ENCODE results near the gene RNF166. TPM values are rescaled to one million over a fixed set of nuclear protein-coding genes. Genes with fewer than 3 reads are reported as not detected.

The RNF166 gene
- total RNA-seq, 1 experiment from 2014 or later, result 33.3 TPM

DNA sequence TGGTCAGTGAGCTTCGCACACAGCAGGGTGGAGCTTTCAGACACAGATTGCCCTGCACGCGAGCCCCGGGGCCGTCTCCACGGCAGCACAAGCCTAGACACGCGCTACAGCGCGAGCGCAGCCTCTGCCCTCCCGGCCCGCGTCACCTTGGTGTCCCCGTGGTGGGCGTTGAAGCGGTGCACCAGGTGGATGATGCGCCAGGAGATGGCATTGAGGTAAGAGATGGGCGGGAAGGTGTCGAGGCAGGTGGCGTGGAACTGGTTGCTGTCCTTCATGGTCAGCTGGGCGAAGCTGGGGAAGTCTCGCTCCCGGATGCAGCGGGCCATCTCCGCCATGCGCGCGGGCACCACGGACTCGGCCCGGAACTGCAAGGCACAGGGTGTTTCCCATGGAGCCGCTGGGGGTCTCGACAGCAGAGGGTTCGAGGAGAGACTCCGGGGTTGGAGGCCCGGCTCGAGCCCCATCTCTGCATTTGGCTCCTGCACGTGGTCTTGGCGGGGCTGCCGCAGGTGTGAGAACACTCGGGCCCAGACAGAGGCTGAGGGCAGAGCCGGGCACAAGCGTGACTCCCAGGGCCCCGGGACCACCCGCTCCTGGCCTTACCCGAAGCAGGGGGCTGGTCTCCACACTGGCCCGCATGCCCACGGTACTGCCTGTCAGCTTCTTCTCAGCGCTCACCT is 51.0 kb downstream of the RNF166 start:
- no TSS peak for BruUV-seq (replicated peaks)
- no peaks in the 10 kb centered on the region for H3K27me3 Mint-ChIP-seq (ENCODE audit: unreplicated experiment)
- no peak overlapping the region for H3K27ac Mint-ChIP-seq (ENCODE audit: unreplicated experiment)
- DNase-seq, result no peak
- TF ChIP-seq, protein P1, sequence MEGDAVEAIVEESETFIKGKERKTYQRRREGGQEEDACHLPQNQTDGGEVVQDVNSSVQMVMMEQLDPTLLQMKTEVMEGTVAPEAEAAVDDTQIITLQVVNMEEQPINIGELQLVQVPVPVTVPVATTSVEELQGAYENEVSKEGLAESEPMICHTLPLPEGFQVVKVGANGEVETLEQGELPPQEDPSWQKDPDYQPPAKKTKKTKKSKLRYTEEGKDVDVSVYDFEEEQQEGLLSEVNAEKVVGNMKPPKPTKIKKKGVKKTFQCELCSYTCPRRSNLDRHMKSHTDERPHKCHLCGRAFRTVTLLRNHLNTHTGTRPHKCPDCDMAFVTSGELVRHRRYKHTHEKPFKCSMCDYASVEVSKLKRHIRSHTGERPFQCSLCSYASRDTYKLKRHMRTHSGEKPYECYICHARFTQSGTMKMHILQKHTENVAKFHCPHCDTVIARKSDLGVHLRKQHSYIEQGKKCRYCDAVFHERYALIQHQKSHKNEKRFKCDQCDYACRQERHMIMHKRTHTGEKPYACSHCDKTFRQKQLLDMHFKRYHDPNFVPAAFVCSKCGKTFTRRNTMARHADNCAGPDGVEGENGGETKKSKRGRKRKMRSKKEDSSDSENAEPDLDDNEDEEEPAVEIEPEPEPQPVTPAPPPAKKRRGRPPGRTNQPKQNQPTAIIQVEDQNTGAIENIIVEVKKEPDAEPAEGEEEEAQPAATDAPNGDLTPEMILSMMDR (IDR thresholded peaks at IDR 0.05; ENCODE audit: unreplicated experiment), result no peak
- H3K9me3 Mint-ChIP-seq (ENCODE audit: low read depth, unreplicated experiment), result no peaks in the 10 kb centered on the region
- intact Hi-C loops (cut with micrococcal nuclease; ENCODE audit: unreplicated experiment), result no loop called here
- peaks cover 92% of the 10 kb centered on the region for H3K36me3 Mint-ChIP-seq (ENCODE audit: insufficient read depth, unreplicated experiment)
- H3K4me1 Mint-ChIP-seq (ENCODE audit: low read depth, unreplicated experiment), result peaks cover 15% of the 10 kb centered on the region
- no peak overlapping the region for H3K4me3 Mint-ChIP-seq (ENCODE audit: low read depth, unreplicated experiment)
- CTCF ChIA-PET, result interaction anchor here (0.7 to 1.0 kb wide), 2 partner anchors 16 to 67 kb away, joined by 3 read pairs; no protein-coding TSS in a partner anchor

DNA sequence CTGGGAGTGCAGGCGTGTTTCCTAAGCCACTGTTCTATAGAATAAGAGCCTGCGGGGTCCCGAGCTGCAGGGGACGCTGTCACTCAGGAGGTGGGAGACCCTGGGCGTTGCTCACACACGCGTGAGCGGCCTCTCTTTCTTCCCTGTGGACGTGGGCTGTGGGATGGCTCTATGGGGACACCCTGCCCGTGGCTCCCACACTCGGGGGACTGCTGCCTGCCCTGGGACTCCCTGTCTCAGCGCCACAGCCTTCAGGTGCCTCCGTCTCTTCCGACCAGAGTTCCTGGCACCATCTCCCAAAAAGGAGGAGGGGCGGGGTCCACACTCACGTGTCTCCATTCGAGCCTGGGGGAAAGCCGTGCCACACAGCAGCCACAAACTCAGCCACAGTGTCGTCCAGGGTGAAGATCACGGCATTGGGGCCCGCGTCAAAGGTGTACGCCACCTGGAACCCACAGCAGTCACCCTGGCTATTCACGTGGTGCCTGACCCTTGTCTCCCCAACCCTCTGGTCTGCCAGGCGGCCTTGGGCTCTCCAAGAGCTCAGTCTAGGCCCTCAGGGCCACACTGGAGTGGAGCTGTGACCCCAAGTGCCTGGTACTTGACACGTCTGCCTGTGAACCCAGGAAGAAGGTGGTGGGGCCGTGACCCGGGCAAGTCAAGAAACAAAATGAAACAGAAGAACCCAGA is 51.7 kb downstream of the RNF166 start:
- intact Hi-C loops (cut with micrococcal nuclease; ENCODE audit: unreplicated experiment), result no loop called here
- Mint-ChIP-seq H3K9me3 (ENCODE audit: low read depth, unreplicated experiment) (no peaks in the 10 kb centered on the region), H3K27me3 (ENCODE audit: unreplicated experiment) (no peaks in the 10 kb centered on the region), H3K36me3 (ENCODE audit: insufficient read depth, unreplicated experiment) (peaks cover 92% of the 10 kb centered on the region), H3K4me3 (ENCODE audit: low read depth, unreplicated experiment) (no peak overlapping the region), H3K27ac (ENCODE audit: unreplicated experiment) (no peak overlapping the region), H3K4me1 (ENCODE audit: low read depth, unreplicated experiment) (peaks cover 18% of the 10 kb centered on the region)
- TF ChIP-seq, protein P1 (IDR thresholded peaks at IDR 0.05; ENCODE audit: unreplicated experiment), result no peak
- DNase-seq, result no peak
- no TSS peak for BruUV-seq (replicated peaks)
- CTCF ChIA-PET, result interaction anchor here (0.7 to 1.0 kb wide), 2 partner anchors 15 to 68 kb away, joined by 3 read pairs; no protein-coding TSS in a partner anchor

DNA sequence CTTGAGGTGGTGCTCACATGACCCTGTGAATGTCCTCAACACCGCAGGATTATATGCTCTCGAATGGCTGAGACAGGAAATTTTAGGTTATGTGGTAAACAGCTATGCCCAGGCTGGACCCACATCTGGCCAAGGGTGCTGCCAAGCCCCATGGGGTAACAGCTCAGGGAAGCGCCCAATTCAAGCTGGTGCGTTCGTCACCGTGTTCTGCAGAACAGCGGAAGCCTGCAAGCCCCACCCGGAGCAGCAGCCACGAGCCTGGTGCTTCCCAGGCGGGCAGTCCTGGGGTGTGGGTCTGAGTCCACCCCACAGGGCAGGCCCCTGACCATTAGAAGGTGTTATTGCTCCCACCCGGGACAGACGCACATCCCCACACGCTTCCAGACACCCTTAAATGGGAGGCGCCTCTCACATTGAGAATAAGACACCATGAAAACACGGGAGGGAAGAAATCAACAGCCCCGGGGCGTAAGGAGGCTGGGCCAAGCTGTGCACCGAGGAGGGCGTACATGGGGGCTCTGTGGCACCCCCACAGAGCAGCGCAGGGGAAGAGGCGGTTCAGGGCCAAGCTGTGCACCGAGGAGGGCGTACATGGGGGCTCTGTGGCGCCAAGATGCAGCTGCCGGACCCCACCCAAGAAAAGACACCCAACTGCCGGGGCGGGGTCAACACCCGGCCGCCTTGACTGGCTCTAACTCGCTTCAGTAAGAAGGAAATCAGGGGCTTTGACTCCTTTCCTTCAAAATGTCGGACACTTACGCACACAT is 52.4 kb downstream of the RNF166 start:
- TF ChIP-seq, protein P1 (IDR thresholded peaks at IDR 0.05; ENCODE audit: unreplicated experiment), result no peak
- peaks cover 95% of the 10 kb centered on the region for H3K36me3 Mint-ChIP-seq (ENCODE audit: insufficient read depth, unreplicated experiment)
- intact Hi-C loops (cut with micrococcal nuclease; ENCODE audit: unreplicated experiment), result no loop called here
- H3K4me3 Mint-ChIP-seq (ENCODE audit: low read depth, unreplicated experiment), result no peak overlapping the region
- peaks cover 25% of the 10 kb centered on the region for H3K4me1 Mint-ChIP-seq (ENCODE audit: low read depth, unreplicated experiment)
- CTCF ChIA-PET, result no interaction called here
- H3K9me3 Mint-ChIP-seq (ENCODE audit: low read depth, unreplicated experiment), result no peaks in the 10 kb centered on the region
- no peak overlapping the region for H3K27ac Mint-ChIP-seq (ENCODE audit: unreplicated experiment)
- BruUV-seq (replicated peaks), result no TSS peak
- no peaks in the 10 kb centered on the region for H3K27me3 Mint-ChIP-seq (ENCODE audit: unreplicated experiment)
- DNase-seq, result no peak

DNA sequence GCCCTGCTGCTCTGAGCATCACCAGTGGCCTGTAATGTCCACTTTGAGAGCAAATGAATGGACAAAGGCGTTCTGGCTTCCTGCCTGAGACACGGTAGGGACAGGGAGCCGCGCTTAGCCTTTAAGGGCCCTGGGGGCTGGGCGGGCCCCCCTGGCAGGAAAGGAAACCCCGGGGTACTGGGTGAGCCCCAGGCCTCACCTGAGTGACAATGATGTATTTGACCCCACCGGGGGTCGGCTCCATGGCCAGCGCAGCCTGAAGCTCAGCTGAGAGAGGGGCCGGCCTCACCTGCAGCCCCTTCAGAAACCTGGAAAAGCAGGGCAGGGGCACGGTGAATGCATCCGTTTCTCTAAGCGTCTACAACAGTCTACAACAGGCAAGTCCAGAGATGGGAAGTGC is 53.1 kb downstream of the RNF166 start:
- DNase-seq, result no peak
- no peaks in the 10 kb centered on the region for H3K9me3 Mint-ChIP-seq (ENCODE audit: low read depth, unreplicated experiment)
- no peak overlapping the region for H3K4me3 Mint-ChIP-seq (ENCODE audit: low read depth, unreplicated experiment)
- TF ChIP-seq, protein P1 (IDR thresholded peaks at IDR 0.05; ENCODE audit: unreplicated experiment), result no peak
- H3K36me3 Mint-ChIP-seq (ENCODE audit: insufficient read depth, unreplicated experiment), result peaks cover 98% of the 10 kb centered on the region
- intact Hi-C loops (cut with micrococcal nuclease; ENCODE audit: unreplicated experiment), result no loop called here
- no peaks in the 10 kb centered on the region for H3K27me3 Mint-ChIP-seq (ENCODE audit: unreplicated experiment)
- CTCF ChIA-PET, result no interaction called here
- no peak overlapping the region for H3K27ac Mint-ChIP-seq (ENCODE audit: unreplicated experiment)
- no TSS peak for BruUV-seq (replicated peaks)
- peaks cover 25% of the 10 kb centered on the region for H3K4me1 Mint-ChIP-seq (ENCODE audit: low read depth, unreplicated experiment)
